Smooth muscle cell of bladder (primary cell): Measurements from ENCODE around the gene COPS6. TPM values are rescaled to one million over a fixed set of nuclear protein-coding genes. Genes with fewer than 3 reads are reported as not detected.

Experiments used
- total RNA-seq: library from RNA; depleted of rRNA; stranded (reverse); fragments of >200 nt; gene quantifications from 2 replicates; pipeline ENCODE4 v1.2.3, GENCODE V29; 2014

The COPS6 gene
- total RNA-seq: 133 and 170 TPM in 2 replicates

DNA sequence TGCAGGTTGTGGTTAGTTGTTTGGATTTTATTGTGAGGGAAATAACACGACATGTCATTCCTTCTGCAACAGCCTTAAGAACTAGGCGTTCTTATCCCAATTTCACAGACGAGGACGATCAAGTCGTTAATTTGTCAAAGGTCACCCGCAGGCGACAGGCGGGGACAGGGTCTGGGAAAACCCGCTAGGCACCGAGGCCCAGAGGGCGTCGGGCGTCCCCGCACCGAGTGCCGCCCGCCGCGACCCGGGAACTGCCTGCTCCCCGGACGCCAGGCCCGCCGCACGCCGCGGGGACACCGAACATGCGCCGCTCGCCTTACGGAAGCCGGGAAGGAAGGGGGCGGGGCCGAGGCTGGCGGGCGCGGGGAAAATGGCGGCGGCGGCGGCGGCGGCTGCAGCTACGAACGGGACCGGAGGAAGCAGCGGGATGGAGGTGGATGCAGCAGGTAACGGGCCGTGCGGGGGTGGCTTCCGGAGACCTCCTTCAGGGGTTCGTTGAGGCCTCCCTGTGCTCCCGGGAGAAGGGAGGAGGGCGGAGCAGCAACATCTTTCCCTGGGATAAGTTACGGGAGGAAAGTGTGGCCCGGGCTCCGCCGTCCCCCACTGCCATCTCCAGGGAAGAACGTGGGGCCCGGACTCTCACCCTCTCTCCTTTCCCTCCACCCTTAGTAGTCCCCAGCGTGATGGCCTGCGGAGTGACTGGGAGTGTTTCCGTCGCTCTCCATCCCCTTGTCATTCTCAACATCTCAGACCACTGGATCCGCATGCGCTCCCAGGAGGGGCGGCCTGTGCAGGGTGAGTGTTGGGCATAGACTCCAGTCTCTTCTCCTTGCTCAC, at the start of gene COPS6:
TSS of gene COPS6 (plus strand) at position 349 of the 837 bp plus-strand sequence. CDS start at position 371, 22 bp downstream.

DNA sequence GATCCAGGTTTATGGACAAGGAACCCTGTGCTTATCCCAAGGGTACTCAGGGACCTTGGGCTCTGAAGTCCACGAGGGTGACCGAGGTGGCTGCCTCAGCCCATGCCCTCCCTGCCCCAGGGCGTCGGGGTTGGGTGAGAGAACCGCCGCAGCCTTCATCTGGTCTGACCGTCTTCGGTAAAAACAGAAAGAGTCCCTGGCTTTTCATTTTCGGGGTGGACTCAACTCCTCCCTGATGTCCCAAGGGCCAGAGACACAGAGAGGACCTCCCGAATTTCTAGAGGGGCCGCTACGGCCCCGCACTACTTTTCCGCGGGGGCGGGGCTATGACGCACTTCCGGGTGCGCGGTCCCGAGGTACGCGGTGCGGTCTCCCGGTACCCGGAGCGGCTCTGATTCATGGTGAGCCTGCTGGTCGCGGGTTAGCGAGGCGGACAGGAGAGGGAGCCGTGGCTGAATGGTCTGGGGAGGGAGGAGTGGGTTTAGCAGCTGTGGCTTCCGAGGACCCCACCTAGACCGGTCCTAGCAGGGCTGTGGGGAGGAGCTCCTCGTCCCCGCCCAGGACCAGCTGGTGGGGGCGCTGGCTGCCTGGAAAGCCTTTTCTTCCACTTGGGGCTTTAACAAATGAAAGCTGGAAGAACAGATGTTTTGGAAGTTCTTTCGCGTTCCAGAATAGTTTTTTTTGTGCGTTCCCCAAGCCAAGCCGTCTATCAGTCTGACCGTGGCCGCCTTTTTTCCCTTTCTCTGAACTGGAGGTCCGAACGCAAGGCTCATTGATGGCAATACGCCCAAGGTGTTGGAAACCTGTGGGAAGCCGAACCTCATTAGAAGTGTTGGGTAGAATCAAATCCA, 39.1 kb upstream of the COPS6 start, which contains the start of gene ZSCAN21:
TSS of gene ZSCAN21 (plus strand) at position 334 of the 851 bp plus-strand sequence. CDS start 7,233 bp downstream, outside the sequence.

DNA sequence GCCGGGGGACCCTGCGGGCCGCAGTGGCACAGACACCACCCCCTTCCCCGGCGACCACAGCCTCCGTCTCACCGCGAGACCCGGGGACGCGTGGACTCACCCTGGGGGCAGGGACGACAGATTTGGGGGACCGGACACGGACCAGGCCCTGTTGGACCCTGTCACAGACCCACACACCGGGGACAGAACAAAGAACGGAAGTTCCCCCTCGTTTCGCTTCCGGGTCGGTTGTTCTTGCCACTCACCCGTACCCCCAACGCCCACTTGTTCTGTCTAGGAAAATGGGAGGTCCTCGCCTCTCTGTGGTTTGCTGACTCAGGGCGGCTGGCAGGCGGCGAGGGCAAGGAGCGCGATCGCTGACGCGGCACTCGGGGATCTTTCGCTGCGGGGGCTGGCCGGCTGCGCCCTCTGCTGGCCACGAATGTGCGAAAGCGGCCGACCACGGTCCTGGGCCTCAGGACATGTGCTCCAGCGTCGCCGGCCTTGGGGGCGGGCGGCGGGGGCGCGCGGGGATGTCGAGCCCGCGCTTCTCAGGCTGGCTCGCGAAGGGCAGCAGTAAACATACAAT, 7.2 kb upstream of the COPS6 start, which contains the start of gene ZNF3:
TSS of gene ZNF3 (minus strand) at position 189 of the 568 bp plus-strand sequence. CDS start 4,366 bp downstream, outside the sequence.

GRCh38 chr7:100101016-100101862, 12.5 kb downstream of the COPS6 start, which contains the start of the genes AP4M1 and MCM7:
TSS of gene AP4M1 (plus strand) at chr7:100101643. CDS start at chr7:100101715, 72 bp downstream.
TSS of gene MCM7 (minus strand) at chr7:100101397. CDS start at chr7:100101294, 103 bp downstream.

DNA sequence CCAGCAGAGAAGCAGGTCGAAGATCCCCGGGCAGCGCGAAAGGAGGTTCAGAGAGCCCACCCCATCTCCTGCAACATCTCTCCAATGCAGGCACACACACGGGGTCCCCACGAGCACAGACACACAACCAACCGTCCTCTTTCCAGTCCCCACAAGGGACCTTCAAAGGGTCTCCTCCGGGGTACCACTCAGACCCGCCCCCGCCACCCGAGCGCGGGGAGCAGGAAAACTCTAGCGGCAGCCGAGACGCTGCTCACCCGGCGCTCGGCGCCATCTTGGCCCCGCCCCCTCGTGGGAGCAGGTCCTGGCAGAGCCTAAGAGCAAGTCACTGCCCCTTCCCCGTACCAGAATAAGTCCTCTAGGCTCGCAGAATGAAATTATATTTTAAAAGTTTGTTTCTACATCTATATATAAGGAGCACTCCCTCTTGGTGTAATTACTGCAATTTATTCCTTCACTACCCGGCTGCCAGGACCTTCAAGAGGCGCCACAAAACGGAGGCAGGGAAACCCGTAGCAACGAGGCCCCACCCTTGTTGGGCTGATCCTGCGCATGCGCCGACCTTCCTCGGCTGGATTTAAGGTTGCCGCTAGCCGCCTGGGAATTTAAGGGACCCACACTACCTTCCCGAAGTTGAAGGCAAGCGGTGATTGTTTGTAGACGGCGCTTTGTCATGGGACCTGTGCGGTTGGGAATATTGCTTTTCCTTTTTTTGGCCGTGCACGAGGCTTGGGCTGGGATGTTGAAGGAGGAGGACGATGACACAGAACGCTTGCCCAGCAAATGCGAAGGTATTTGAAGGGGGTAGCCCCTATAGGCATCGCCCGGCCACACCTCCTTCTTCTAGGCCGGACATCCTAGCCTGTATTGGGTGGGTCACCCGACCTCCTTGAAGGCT, 30.6 kb downstream of the COPS6 start, which contains the start of the genes CNPY4 and TAF6:
TSS of gene CNPY4 (plus strand) at position 563 of the 898 bp plus-strand sequence. CDS start at position 674, 111 bp downstream.
TSS of gene TAF6 (minus strand) at position 287 of the 898 bp plus-strand sequence. CDS start 5,149 bp downstream, outside the sequence.

DNA sequence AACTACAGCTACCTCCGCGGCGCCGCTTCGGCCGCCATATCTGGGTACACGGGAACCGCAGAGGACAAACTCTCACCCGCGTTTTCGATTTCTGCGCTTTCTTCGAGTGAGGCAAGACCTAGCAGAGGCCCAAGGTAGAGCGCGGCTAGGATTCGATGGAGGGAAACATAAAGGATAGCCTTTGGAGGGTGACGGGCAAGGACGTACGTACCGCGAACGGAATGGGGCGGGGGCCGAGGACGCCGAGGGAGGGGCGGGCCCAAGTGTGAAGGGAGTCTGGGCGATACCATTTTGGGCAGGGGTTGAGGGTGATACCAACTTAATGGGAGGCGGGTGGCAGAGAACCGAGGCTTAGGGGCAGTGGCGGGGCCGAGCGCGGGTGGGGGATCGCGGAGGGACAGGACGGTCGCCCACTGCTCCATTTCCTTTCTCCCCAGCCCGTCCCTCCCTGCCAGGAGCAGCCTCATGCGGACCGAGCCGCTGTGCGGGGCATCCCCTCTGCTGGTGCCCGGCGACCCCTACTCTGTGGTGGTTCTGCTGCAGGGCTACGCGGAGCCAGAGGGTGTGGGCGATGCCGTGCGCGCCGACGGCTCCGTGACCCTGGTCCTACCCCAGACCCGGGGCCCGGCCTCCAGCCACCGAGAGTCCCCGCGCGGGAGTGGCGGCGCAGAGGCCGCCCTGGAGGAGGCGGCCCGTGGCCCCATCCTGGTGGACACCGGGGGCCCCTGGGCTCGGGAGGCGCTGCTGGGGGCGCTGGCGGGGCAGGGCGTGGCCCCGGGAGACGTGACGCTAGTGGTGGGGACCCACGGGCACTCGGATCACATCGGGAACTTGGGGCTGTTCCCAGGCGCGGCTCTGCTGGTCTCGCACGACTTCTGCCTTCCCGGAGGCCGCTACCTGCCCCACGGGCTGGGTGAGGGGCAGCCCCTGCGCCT, 38.4 kb downstream of the COPS6 start, which contains the start of gene MBLAC1:
TSS of gene MBLAC1 (plus strand) at position 37 of the 935 bp plus-strand sequence. CDS start at position 466, 429 bp downstream.

Other genes starting within 250 kb of the COPS6 start
- 0.18 and 0.43 TPM in 2 replicates for gene OR2AE1, start 211.9 kb upstream of the COPS6 start, total RNA-seq
- 24.5 and 34.3 TPM in 2 replicates for gene TRIM4, start 169.4 kb upstream of the COPS6 start, total RNA-seq
- gene GJC3, start 159.3 kb upstream of the COPS6 start, total RNA-seq: under 0.01 and 0.09 TPM in 2 replicates
- gene AZGP1, start 112.9 kb upstream of the COPS6 start, total RNA-seq: 0.09 TPM in 1 of 2 replicates, not detected in the other
- gene ZKSCAN1, start 73.4 kb upstream of the COPS6 start, total RNA-seq: 32.1 and 42.8 TPM in 2 replicates
- gene ZSCAN21, start 39.2 kb upstream of the COPS6 start, total RNA-seq: 6.5 and 12.2 TPM in 2 replicates
- gene ZNF3, start 7.2 kb upstream of the COPS6 start, total RNA-seq: 24.7 and 28.8 TPM in 2 replicates
- gene MCM7, start 12.4 kb downstream of the COPS6 start, total RNA-seq: 18.2 and 18.8 TPM in 2 replicates
- 22.0 and 29.0 TPM in 2 replicates for gene AP4M1, start 12.7 kb downstream of the COPS6 start, total RNA-seq
- gene TAF6, start 30.4 kb downstream of the COPS6 start, total RNA-seq: 21.8 and 27.4 TPM in 2 replicates
- gene CNPY4, start 30.7 kb downstream of the COPS6 start, total RNA-seq: 35.8 and 61.8 TPM in 2 replicates
- 2.4 and 2.5 TPM in 2 replicates for gene MBLAC1, start 38.0 kb downstream of the COPS6 start, total RNA-seq
- 90.4 and 133 TPM in 2 replicates for gene LAMTOR4, start 59.9 kb downstream of the COPS6 start, total RNA-seq
- gene TRAPPC14, start 69.8 kb downstream of the COPS6 start, total RNA-seq: 5.8 and 10.4 TPM in 2 replicates
- gene GAL3ST4, start 79.6 kb downstream of the COPS6 start, total RNA-seq: 1.8 and 2.4 TPM in 2 replicates
- gene GPC2, start 88.4 kb downstream of the COPS6 start, total RNA-seq: 0.85 and 1.1 TPM in 2 replicates
- gene STAG3, start 88.9 kb downstream of the COPS6 start, total RNA-seq: 0.28 TPM in 2 replicates
- not detected in 2 replicates for gene PVRIG, start 131.0 kb downstream of the COPS6 start, total RNA-seq
- not detected in 2 replicates for gene SPDYE3, start 218.7 kb downstream of the COPS6 start, total RNA-seq